ENCODE results near the gene MAP3K10. TPM values are rescaled to one million over a fixed set of nuclear protein-coding genes. Genes with fewer than 3 reads are reported as not detected.

MAP3K10 gene
- total and polyA plus RNA-seq, 9 of the 15 experiments (the other 6 are each of a cell fraction or from before 2014, with no cell fraction given), result 0.01 to 8.0 (median 2.7) TPM; not detected in 1

DNA sequence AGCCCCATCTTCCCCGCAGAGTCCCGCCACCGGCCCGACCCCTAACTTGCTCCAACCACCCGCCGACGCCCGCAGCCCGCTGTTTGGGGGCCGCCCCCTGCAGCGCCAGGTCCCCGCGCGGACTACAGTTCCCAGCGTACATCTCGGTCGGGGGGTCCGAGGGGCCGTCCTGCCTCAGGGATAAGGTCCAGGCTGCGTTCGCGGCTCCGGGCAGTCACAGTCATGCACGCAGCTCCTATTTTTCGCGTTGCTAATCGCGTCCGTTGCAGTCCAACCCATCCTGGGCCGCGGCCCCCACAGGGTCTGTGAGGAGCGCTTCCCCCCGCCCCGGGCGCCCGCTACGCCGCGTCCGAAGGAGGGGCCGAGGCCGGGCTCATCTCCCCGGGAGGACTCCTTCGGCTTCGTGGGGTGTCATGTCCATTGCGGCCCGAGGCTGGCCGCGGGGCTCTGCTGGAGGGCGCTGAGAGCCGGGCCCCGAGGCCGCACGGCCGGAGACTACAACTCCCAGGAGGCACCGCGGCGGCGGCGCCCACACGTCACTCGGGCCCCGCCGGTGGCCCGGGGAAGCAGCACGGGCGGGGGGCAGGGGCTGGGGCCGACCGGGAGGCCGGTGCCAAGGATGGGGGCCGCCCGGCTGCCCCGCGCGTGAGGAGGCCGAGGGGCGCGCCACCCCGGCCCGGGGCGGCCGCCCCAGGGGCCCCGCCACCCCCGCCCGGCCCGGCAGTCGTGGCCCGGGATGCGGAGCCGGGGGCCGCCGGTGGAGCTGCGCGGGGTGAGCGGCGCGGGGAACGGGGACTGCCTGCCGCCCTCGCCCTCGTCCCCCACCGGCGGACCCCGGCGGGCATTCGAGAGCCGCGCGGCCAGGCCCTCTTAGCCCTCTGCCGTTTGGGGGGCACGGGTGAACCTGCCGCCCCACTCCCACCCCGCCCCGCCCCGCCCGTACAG, at the start of gene MAP3K10 (continued):
- TF ChIP-seq MYNN (IDR thresholded peaks at IDR 0.05) (no peak), MYNN (CRISPR knock-in tag; IDR thresholded peaks at IDR 0.05) (no peak), BACH1 (tag; IDR thresholded peaks at IDR 0.05) (no peak), DACH1 (IDR thresholded peaks at IDR 0.05; ENCODE audit: partially characterized antibody) (no peak), KLF16 (IDR thresholded peaks at IDR 0.05) (no peak), NUFIP1 (IDR thresholded peaks at IDR 0.05; ENCODE audit: partially characterized antibody) (no peak), POLR2H (tag; IDR thresholded peaks at IDR 0.05; ENCODE audit: low read depth) (no peak), MAFG (tag; conservative IDR thresholded peaks at IDR 0.05) (no peak), ILF3 (IDR thresholded peaks at IDR 0.05; ENCODE audit: borderline replicate concordance) (no peak), KAT2B (IDR thresholded peaks at IDR 0.05; ENCODE audit: low read depth, low read length) (no peak), JUNB (CRISPR knock-in tag; conservative IDR thresholded peaks at IDR 0.05) (no peak), CEBPG (CRISPR knock-in tag; IDR thresholded peaks at IDR 0.05) (no peak), CEBPG (tag; conservative IDR thresholded peaks at IDR 0.05 in 1 of 2, IDR thresholded peaks at IDR 0.05 in 1 of 2) (no peak), PHTF2 (CRISPR knock-in tag; IDR thresholded peaks at IDR 0.05) (no peak), NRF1 (conservative IDR thresholded peaks at IDR 0.05 in 1 of 2, IDR thresholded peaks at IDR 0.05 in 1 of 2) (peak; percentile 31 to 40; a peak in 2 of 4 replicates), TAF7 (tag; IDR thresholded peaks at IDR 0.05) (no peak), SMARCE1 (IDR thresholded peaks at IDR 0.05) (0 out of 2 replicates have a peak, but pooled peaks have one; percentile 2), ZNF146 (CRISPR knock-in tag; IDR thresholded peaks at IDR 0.05; ENCODE audit: unreplicated experiment) (no peak), KLF10 (CRISPR knock-in tag; IDR thresholded peaks at IDR 0.05) (no peak), MTA3 (IDR thresholded peaks at IDR 0.05; ENCODE audit: borderline replicate concordance) (peak; percentile 56; the same call in 1 of the 2 replicates), ESRRA (IDR thresholded peaks at IDR 0.05; ENCODE audit: borderline replicate concordance, low read depth) (0 out of 2 replicates have a peak, but pooled peaks have one; percentile 9)
- TF ChIP-seq, protein P1, sequence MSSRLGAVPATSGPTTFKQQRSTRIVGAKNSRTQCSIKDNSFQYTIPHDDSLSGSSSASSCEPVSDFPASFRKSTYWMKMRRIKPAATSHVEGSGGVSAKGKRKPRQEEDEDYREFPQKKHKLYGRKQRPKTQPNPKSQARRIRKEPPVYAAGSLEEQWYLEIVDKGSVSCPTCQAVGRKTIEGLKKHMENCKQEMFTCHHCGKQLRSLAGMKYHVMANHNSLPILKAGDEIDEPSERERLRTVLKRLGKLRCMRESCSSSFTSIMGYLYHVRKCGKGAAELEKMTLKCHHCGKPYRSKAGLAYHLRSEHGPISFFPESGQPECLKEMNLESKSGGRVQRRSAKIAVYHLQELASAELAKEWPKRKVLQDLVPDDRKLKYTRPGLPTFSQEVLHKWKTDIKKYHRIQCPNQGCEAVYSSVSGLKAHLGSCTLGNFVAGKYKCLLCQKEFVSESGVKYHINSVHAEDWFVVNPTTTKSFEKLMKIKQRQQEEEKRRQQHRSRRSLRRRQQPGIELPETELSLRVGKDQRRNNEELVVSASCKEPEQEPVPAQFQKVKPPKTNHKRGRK (tag; IDR thresholded peaks at IDR 0.05), result no peak
- TF ChIP-seq, protein P2, sequence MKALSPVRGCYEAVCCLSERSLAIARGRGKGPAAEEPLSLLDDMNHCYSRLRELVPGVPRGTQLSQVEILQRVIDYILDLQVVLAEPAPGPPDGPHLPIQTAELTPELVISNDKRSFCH (CRISPR knock-in tag; IDR thresholded peaks at IDR 0.05), result no peak
- TF ChIP-seq, protein P2 (tag; IDR thresholded peaks at IDR 0.05), result peak; percentile 17; the same call in 1 of the 2 replicates
- TF ChIP-seq, protein P3, sequence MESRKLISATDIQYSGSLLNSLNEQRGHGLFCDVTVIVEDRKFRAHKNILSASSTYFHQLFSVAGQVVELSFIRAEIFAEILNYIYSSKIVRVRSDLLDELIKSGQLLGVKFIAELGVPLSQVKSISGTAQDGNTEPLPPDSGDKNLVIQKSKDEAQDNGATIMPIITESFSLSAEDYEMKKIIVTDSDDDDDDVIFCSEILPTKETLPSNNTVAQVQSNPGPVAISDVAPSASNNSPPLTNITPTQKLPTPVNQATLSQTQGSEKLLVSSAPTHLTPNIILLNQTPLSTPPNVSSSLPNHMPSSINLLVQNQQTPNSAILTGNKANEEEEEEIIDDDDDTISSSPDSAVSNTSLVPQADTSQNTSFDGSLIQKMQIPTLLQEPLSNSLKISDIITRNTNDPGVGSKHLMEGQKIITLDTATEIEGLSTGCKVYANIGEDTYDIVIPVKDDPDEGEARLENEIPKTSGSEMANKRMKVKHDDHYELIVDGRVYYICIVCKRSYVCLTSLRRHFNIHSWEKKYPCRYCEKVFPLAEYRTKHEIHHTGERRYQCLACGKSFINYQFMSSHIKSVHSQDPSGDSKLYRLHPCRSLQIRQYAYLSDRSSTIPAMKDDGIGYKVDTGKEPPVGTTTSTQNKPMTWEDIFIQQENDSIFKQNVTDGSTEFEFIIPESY (CRISPR knock-in tag; IDR thresholded peaks at IDR 0.05), result 0 out of 2 replicates have a peak, but pooled peaks have one; percentile 46

Data from K562 (cell line).